Peyer's patch (tissue), 4 donors: Measurements from ENCODE around the gene TNFRSF1A.

Experiments
- POLR2A ChIP-seq, 2 donors: fragments of 450-650 bp; IDR thresholded peaks; one replicate each; pipeline ENCODE4 v1.5.1; 2017; ENCODE audit warnings: antibody characterized with exemption in 2 of 2, mild to moderate bottlenecking in 2 of 2, moderate library complexity in 2 of 2
- TF ChIP-seq, protein P1 (sequence below), 6 experiments: fragments of 450-650 bp in 4 of 6; fragments of 200-600 bp in 2 of 6; sonication (generic) in 1 of 6; IDR thresholded peaks; one replicate each; pipeline ENCODE4 v1.5.1; 2017 to 2019; ENCODE audit warnings: antibody characterized with exemption in 6 of 6, mild to moderate bottlenecking in 3 of 6, moderate library complexity in 1 of 6

DNA sequence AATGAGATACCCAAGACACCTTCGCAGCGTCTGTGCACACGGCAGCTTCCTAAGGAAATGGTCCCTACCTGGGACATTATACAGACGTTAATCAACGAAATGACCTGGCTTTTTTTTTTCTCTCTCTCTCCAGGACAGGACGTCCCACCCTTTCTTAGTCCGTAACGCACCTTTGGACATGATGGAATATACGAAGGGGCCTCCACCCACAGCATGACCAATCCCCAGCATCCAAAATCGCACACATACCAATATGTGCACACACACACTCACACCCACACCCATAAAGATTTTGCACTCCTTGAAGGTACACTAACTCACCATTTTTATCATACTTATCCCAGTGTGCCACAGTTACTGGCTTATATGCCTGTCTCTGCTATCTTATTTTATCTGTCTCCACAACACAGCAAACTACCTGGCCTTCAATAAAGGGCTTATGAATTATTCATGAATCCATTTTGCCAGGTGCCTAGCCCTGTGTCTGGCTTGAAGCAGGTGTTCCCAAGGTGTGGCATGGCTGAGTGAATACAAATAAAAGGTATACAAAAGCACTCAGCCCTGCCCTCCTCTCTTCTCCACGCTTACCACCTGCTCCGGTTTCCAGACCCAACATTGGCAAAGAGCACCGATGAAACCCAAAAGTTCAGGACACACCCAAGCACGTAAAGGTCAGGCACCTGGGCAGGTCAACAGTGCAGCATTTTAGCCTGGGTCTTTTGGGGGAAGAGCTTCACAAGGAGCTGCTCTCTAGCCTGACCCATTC lies 31.3 kb upstream of the TNFRSF1A start:
- TF ChIP-seq, protein P1, sequence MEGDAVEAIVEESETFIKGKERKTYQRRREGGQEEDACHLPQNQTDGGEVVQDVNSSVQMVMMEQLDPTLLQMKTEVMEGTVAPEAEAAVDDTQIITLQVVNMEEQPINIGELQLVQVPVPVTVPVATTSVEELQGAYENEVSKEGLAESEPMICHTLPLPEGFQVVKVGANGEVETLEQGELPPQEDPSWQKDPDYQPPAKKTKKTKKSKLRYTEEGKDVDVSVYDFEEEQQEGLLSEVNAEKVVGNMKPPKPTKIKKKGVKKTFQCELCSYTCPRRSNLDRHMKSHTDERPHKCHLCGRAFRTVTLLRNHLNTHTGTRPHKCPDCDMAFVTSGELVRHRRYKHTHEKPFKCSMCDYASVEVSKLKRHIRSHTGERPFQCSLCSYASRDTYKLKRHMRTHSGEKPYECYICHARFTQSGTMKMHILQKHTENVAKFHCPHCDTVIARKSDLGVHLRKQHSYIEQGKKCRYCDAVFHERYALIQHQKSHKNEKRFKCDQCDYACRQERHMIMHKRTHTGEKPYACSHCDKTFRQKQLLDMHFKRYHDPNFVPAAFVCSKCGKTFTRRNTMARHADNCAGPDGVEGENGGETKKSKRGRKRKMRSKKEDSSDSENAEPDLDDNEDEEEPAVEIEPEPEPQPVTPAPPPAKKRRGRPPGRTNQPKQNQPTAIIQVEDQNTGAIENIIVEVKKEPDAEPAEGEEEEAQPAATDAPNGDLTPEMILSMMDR (IDR thresholded peaks at IDR 0.05): no peak
- TF ChIP-seq POLR2A (IDR thresholded peaks at IDR 0.05): peak in 1 of 2 donors; percentile 46
